Activated naive CD4-positive, alpha-beta T cell treated with anti-CD3 and anti-CD28 coated beads for 36 hours (primary cell): Measurements from ENCODE around the gene B3GNT7. TPM values are rescaled to one million over a fixed set of nuclear protein-coding genes. Genes with fewer than 3 reads are reported as not detected.

Experiments
- CTCF ChIA-PET: fragments of 350-600 bp; sonication (Branson Sonifier 250); formaldehyde crosslinking; loops from one replicate; lab custom pipeline; 2021; ENCODE audit warnings: antibody characterized with exemption; lab: Charles Lee
- DNase-seq: peaks from one replicate; pipeline ENCODE4 v3.0.0-alpha.2; 2020
- H3K27ac Mint-ChIP-seq: one replicate; pipeline ENCODE4 v1.8.0; 2021; ENCODE audit warnings: mild to moderate bottlenecking, mixed read lengths
- H3K27me3 Mint-ChIP-seq: one replicate; pipeline ENCODE4 v1.8.0; 2021; ENCODE audit warnings: low read depth, mixed read lengths
- H3K36me3 Mint-ChIP-seq: one replicate; pipeline ENCODE4 v1.8.0; 2021; ENCODE audit warnings: low read depth, mixed read lengths
- H3K4me1 Mint-ChIP-seq: one replicate; pipeline ENCODE4 v1.8.0; 2021; ENCODE audit warnings: low read depth, mixed read lengths
- H3K4me3 Mint-ChIP-seq: one replicate; pipeline ENCODE4 v1.8.0; 2021; ENCODE audit warnings: mild to moderate bottlenecking, moderate library complexity, mixed read lengths
- H3K9me3 Mint-ChIP-seq: one replicate; pipeline ENCODE4 v1.8.0; 2021; ENCODE audit warnings: mixed read lengths
- intact Hi-C: fragments of 100-400 bp; cut with micrococcal nuclease; formaldehyde crosslinking; loops from one replicate; pipeline ENCODE4 v1.15.1; 2023
- total RNA-seq, 2 experiments: library from RNA; stranded (reverse); gene quantifications; one replicate each; pipeline ENCODE4 v1.2.3, GENCODE V29; 2021

Gene B3GNT7
- total RNA-seq, 2 experiments from 2014 or later = not detected

DNA sequence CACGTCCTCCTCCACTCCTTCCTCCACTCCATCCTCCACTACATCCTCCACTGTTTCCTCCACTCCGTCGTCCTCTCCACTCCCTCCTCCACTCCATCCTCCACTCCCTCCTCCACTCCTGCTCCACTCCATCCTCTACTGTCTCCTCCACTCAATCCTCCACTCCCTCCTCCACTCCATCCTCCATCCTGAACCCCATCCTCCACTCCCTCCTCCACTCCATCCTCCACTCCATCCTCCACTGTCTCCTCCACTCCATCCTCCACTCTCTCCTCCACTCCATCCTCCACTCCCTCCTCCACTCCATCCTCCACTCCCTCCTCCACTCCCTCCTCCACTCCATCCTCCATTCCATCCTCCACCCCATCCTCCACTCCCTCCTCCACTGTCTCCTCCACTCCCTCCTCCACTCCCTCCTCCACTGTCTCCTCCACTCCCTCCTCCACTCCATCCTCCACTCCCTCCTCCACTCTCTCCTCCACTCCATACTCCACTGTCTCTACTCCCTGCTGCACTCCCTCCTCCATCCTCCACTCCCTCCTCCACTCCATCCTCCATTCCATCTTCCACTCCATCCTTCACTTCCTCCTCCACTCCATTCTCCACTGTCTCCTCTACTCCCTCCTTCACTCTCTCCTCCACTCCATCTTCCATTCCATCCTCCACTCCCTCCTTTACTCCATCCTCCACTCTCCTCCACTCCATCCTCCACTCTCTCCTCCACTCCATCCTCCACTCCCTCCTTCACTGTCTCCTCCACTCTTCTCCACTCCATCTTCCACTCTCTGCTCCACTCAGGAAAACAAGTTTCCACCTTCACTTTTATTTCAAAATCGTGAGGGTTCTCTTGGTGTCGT, 14.3 kb upstream of the B3GNT7 start:
- H3K4me1 Mint-ChIP-seq = no peaks in the 10 kb centered on the region
- no peak overlapping the region for H3K27ac Mint-ChIP-seq
- CTCF ChIA-PET = interaction anchor here (0.7 kb wide), 1 partner anchor 152 kb away, joined by 3 read pairs; no protein-coding TSS in a partner anchor
- H3K36me3 Mint-ChIP-seq = no peaks in the 10 kb centered on the region
- H3K27me3 Mint-ChIP-seq = no peaks in the 10 kb centered on the region
- H3K9me3 Mint-ChIP-seq = peaks cover 7% of the 10 kb centered on the region
- no peak for DNase-seq
- intact Hi-C loops = no loop called here
- no peak overlapping the region for H3K4me3 Mint-ChIP-seq

GRCh38 chr2:231382116-231382515, 13.4 kb upstream of the B3GNT7 start:
- H3K27ac Mint-ChIP-seq = no peak overlapping the region
- H3K4me1 Mint-ChIP-seq = no peaks in the 10 kb centered on the region
- no peaks in the 10 kb centered on the region for H3K36me3 Mint-ChIP-seq
- H3K9me3 Mint-ChIP-seq = peaks cover 7% of the 10 kb centered on the region
- intact Hi-C loops = no loop called here
- CTCF ChIA-PET = interaction anchor here (0.7 kb wide), 1 partner anchor 152 kb away, joined by 3 read pairs; no protein-coding TSS in a partner anchor
- H3K27me3 Mint-ChIP-seq = no peaks in the 10 kb centered on the region
- no peak for DNase-seq
- H3K4me3 Mint-ChIP-seq = no peak overlapping the region

DNA sequence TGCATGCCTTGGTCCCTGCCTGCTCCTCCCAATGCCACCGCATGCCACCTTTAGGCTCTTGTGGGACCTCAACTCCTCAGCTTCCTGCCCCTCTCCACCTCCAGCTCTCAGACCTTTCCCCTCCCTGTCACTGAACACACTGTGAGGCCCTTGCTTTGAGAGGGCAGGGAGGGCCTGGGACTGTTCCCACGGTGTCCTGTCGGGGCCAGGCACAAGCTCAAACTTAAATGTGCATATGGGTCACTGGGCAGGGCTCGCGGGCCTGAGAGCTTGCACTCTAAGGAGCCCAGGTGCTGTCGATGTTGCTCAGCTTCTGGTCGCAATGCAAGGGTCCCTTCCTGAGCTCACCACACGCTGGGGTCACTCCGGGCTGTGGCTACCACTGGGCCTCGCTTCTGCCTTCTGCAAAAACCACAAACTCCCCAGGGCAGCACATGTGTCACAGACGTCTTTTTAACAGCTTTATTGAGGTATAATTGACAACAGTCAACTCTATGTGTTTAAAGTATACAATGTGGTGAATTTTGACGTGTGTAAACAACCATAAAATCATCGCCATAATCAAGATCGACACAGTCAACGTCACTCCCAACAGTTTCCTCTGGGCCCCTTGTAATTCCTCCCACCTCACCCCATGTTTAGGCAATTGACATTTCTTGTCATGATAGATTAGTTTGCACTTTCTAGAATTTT, 11.9 kb upstream of the B3GNT7 start:
- Mint-ChIP-seq H3K4me1 (no peaks in the 10 kb centered on the region), H3K9me3 (peaks cover 7% of the 10 kb centered on the region), H3K27me3 (no peaks in the 10 kb centered on the region), H3K27ac (no peak overlapping the region), H3K36me3 (no peaks in the 10 kb centered on the region), H3K4me3 (no peak overlapping the region)
- intact Hi-C loops = no loop called here
- no peak for DNase-seq
- CTCF ChIA-PET = no interaction called here

DNA sequence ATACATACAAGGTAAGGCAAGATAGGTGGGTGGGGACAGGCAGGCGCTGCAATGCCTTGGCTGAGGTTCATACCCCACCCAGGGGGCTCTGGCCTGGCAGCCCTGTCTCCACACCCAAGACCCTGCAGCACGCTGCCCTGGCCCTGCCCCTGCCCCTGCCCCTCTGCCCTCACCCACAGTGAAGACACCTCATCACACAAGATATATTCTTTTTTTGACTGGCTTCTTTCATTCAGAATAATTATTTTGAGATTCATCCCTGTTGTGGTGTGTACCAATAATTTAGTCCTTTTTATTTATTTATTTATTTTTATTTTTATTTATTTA, 11.4 kb upstream of the B3GNT7 start:
- Mint-ChIP-seq H3K4me1 (no peaks in the 10 kb centered on the region), H3K27ac (no peak overlapping the region), H3K27me3 (peaks cover 3% of the 10 kb centered on the region), H3K4me3 (no peak overlapping the region), H3K36me3 (no peaks in the 10 kb centered on the region), H3K9me3 (peaks cover 7% of the 10 kb centered on the region)
- intact Hi-C loops = no loop called here
- CTCF ChIA-PET = interaction anchor here (0.6 kb wide), 1 partner anchor 195 kb away, joined by 3 read pairs; no protein-coding TSS in a partner anchor
- no peak for DNase-seq

DNA sequence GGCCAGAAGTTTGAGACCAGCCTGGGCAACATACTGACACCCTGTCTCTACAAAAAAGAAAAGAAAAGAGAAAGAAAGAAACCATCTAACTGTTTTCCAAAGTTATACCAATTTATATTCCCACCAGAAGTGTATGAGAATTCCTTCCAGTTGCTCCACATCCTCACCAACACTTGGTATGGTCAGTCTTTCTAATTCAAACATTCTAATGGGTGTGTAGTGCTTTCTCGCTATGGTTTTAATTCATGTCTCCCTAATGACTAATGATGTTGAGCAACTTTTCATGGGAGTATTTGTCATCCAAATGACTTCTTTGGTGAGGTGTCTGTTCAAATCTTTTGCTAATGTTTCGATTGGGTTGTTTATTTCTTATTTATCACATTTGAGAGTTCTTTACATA, 10.5 kb upstream of the B3GNT7 start:
- CTCF ChIA-PET = no interaction called here
- intact Hi-C loops = no loop called here
- H3K27me3 Mint-ChIP-seq = peaks cover 3% of the 10 kb centered on the region

DNA sequence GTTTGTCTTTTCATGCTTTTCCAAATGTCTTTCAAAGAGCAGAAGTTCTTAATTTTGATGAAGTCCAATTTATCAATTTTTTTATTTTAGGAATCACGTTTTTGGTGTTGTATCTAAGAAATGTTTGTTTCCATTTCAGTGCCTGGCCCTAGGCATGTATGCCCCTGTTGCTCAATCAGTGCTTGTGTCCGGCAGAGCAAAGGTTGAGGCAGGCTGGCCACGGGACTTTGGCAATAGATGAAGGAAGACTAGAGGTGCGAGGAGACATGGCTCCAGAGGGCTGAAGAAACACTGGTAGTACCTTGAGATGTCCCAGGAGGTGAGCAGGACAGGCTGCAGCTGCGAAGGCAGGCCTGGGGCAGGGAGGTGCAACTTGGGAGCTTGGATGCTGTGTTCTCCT, 10.1 kb upstream of the B3GNT7 start:
- peaks cover 3% of the 10 kb centered on the region for H3K27me3 Mint-ChIP-seq
- H3K36me3 Mint-ChIP-seq = no peaks in the 10 kb centered on the region
- CTCF ChIA-PET = no interaction called here
- intact Hi-C loops = no loop called here
- no peak for DNase-seq
- H3K27ac Mint-ChIP-seq = no peak overlapping the region
- no peaks in the 10 kb centered on the region for H3K4me1 Mint-ChIP-seq
- peaks cover 7% of the 10 kb centered on the region for H3K9me3 Mint-ChIP-seq
- no peak overlapping the region for H3K4me3 Mint-ChIP-seq

More for the DNA sequence above, 10.5 kb upstream of the B3GNT7 start:
- no peaks in the 10 kb centered on the region for H3K4me1 Mint-ChIP-seq
- DNase-seq = no peak
- H3K4me3 Mint-ChIP-seq = no peak overlapping the region
- H3K27ac Mint-ChIP-seq = no peak overlapping the region
- no peaks in the 10 kb centered on the region for H3K36me3 Mint-ChIP-seq
- peaks cover 7% of the 10 kb centered on the region for H3K9me3 Mint-ChIP-seq

DNA sequence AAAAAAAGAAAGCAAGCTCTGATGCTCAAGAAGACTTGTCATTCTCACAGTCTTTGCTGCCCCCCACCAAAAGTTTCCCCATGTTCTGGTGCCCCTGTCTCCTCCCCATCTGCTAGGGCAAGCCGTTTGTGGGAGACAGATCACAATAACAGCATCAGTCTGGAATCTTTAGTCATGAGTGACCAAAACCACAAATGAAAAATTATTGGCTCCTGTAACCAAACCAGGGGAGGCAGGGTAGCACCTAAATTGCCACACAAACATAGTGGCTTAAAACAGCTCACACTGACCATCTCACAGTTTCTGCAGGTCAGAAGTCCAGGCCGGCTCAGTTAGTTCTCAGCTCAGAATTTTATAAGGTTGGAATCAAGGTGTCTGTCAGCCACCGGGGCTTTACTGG, 9.1 kb upstream of the B3GNT7 start:
- no peaks in the 10 kb centered on the region for H3K36me3 Mint-ChIP-seq
- peaks cover 7% of the 10 kb centered on the region for H3K9me3 Mint-ChIP-seq
- DNase-seq = no peak
- no peak overlapping the region for H3K27ac Mint-ChIP-seq
- CTCF ChIA-PET = interaction anchor here (1.0 kb wide), 1 partner anchor 24 kb away, joined by 3 read pairs; no protein-coding TSS in a partner anchor
- no peaks in the 10 kb centered on the region for H3K4me1 Mint-ChIP-seq
- intact Hi-C loops = no loop called here
- no peak overlapping the region for H3K4me3 Mint-ChIP-seq
- H3K27me3 Mint-ChIP-seq = peaks cover 3% of the 10 kb centered on the region

DNA sequence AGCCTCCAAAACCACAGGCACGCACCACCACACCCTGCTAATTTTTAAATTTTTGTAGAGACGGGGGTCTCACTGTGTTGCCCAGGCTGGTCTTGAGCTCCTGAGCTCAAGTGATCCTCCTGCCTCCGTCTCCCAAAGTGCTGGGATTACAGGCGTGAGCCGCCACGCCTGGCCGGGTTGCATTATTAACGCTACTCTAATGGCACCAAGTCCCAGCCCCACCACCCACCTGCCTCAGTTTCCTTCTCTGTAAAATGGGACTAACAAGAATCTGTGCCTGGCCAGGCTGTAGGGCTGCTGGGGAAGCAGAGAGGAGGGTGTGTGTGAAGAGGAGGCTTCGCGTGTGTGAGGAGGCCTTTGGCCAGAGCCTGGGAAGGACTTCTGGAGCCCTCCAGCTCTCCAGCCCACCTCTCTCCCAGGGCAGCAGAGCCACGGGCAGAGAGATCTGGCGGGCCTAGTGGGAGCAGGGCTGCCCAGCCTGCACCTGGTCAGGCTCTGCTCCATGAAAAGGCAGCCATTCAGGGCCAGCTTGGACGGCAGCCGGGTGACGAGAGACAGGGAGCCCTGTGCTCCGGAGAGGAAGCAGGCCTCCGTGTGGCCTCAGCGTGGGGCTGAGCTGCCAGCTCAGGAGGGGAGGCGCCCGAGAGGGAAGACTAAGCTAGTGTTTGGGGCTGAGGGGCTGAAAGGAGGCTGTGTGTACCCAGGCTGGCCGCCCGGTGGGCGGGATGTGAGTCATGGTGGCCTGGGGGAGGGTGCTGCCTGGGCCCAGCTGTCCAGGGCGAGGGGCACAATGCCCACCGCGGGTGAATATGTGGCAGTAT, 7.4 kb upstream of the B3GNT7 start:
- H3K36me3 Mint-ChIP-seq = no peaks in the 10 kb centered on the region
- CTCF ChIA-PET = no interaction called here
- peaks cover 5% of the 10 kb centered on the region for H3K27me3 Mint-ChIP-seq
- H3K27ac Mint-ChIP-seq = no peak overlapping the region
- H3K9me3 Mint-ChIP-seq = peaks cover 7% of the 10 kb centered on the region
- DNase-seq = no peak
- H3K4me1 Mint-ChIP-seq = no peaks in the 10 kb centered on the region
- intact Hi-C loops = no loop called here
- no peak overlapping the region for H3K4me3 Mint-ChIP-seq

DNA sequence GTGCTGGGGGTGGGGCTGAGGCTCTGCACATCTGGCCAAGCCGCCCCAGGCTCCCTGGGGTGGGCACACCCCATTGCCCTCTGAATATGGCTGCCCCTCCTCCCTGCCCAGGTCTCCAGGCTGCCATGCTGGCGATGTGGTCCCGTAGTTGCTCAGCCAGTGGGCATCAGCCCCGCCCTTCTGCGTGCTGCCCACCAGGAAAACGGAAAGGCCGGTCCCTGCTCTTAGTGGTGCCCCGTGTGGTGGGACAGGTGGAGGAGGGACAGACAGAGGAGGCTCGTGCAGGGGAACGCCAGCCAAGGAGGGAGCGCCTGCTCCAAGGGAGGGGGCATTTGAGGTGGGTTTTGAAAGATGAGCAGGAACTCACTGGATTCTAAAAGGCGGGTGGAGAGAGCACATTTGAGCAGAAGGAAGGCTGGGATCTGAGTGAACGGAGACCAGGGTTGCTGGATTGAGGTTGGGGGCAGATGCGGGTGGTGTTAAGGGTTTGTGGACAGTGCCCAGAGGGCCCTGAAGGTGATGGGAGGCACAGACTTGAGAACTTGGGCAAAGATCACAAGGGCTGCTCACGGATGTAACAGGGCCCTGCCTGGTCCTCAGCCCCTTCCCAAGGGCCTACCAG, 6.7 kb upstream of the B3GNT7 start:
- peaks cover 12% of the 10 kb centered on the region for H3K27me3 Mint-ChIP-seq
- intact Hi-C loops = no loop called here
- peaks cover 7% of the 10 kb centered on the region for H3K9me3 Mint-ChIP-seq
- peaks cover 7% of the 10 kb centered on the region for H3K4me1 Mint-ChIP-seq
- CTCF ChIA-PET = interaction anchor here (1.4 kb wide), 1 partner anchor 12 kb away, joined by 3 read pairs; no protein-coding TSS in a partner anchor
- H3K4me3 Mint-ChIP-seq = no peak overlapping the region
- DNase-seq = no peak
- no peaks in the 10 kb centered on the region for H3K36me3 Mint-ChIP-seq
- H3K27ac Mint-ChIP-seq = no peak overlapping the region

GRCh38 chr2:231390667-231391066, 4.8 kb upstream of the B3GNT7 start:
- Mint-ChIP-seq H3K9me3 (no peaks in the 10 kb centered on the region), H3K4me3 (no peak overlapping the region), H3K27me3 (peaks cover 20% of the 10 kb centered on the region), H3K27ac (no peak overlapping the region), H3K4me1 (peaks cover 8% of the 10 kb centered on the region), H3K36me3 (no peaks in the 10 kb centered on the region)
- no peak for DNase-seq
- intact Hi-C loops = no loop called here
- CTCF ChIA-PET = no interaction called here

GRCh38 chr2:231391981-231392380, 3.5 kb upstream of the B3GNT7 start:
- H3K36me3 Mint-ChIP-seq = no peaks in the 10 kb centered on the region
- CTCF ChIA-PET = no interaction called here
- H3K9me3 Mint-ChIP-seq = no peaks in the 10 kb centered on the region
- H3K27me3 Mint-ChIP-seq = peaks cover 29% of the 10 kb centered on the region
- no peak for DNase-seq
- no peak overlapping the region for H3K4me3 Mint-ChIP-seq
- H3K27ac Mint-ChIP-seq = no peak overlapping the region
- intact Hi-C loops = no loop called here
- H3K4me1 Mint-ChIP-seq = peaks cover 12% of the 10 kb centered on the region
